Measurements from ENCODE around the gene CHRNA4.

CHRNA4 gene

DNA sequence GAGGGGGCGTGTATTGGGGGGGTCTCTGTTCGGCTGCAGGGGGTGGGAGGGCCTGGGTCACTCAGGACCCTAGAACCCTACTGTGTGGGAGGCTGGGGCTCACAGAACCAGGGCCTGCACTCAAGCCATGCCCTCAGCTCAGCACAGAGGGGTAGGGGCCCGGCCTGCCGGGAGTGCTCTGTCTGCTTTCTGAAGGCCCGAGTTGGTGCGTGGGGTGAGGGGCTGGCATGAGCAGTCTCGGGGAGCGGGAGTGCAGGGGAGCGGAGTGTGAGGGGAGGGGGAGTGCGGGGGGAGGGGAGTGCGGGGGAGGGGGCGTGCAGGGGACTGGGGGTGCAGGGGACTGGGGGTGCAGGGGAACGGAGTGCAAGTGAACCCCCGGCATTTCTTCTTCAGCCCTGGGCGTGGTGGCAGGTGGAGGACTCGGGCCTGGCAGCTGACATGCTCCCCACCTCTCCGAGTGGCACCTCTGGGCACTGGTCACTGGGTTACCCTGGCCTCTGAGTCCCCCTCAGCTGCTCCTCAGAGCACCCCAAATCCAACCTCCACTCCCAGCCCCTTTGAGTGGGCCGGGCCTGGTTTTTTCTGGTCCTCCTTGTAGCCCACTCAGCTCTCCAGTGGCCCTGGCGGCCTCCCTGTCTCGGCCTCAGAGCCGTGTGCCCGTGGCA, 67.1 kb downstream of the CHRNA4 start:
- Histone ChIP-seq H3K4me1 (ENCODE audit: insufficient read depth, low read length) (no peaks in the 10 kb centered on the region), H4K20me1 (ENCODE audit: insufficient read depth, low read length) (peaks cover 48% of the 10 kb centered on the region), H3K9me3 (ENCODE audit: insufficient read depth, low read length, severe bottlenecking) (no peaks in the 10 kb centered on the region), H3K27ac (ENCODE audit: low read length) (no peak overlapping the region), H2AFZ (ENCODE audit: low read depth, low read length) (no peak overlapping the region), H3K27me3 (ENCODE audit: insufficient read depth, low read length, poor library complexity) (peaks cover 10% of the 10 kb centered on the region), H3K79me2 (ENCODE audit: insufficient read depth, low read length) (no peaks in the 10 kb centered on the region), H3K9ac (ENCODE audit: low read depth, low read length) (no peak overlapping the region), H3K36me3 (ENCODE audit: insufficient read depth, low read length) (peaks cover 9% of the 10 kb centered on the region), H3K4me3 (ENCODE audit: low read depth in 1 of 2, low read length in 2 of 2) (no peak overlapping the region), H3K4me2 (ENCODE audit: insufficient read depth, low read length) (no peak overlapping the region)
- no peak for TF ChIP-seq EZH2 (IDR thresholded peaks at IDR 0.05; ENCODE audit: borderline replicate concordance, low read depth, low read length, severe bottlenecking)
- TF ChIP-seq, protein P1, sequence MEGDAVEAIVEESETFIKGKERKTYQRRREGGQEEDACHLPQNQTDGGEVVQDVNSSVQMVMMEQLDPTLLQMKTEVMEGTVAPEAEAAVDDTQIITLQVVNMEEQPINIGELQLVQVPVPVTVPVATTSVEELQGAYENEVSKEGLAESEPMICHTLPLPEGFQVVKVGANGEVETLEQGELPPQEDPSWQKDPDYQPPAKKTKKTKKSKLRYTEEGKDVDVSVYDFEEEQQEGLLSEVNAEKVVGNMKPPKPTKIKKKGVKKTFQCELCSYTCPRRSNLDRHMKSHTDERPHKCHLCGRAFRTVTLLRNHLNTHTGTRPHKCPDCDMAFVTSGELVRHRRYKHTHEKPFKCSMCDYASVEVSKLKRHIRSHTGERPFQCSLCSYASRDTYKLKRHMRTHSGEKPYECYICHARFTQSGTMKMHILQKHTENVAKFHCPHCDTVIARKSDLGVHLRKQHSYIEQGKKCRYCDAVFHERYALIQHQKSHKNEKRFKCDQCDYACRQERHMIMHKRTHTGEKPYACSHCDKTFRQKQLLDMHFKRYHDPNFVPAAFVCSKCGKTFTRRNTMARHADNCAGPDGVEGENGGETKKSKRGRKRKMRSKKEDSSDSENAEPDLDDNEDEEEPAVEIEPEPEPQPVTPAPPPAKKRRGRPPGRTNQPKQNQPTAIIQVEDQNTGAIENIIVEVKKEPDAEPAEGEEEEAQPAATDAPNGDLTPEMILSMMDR (IDR thresholded peaks at IDR 0.05; ENCODE audit: borderline replicate concordance, extremely low read depth, low read length, poor library complexity, severe bottlenecking): no peak
- DNase-seq (no peak), ATAC-seq (ENCODE audit: insufficient read depth, low read depth) (no peak)

GRCh38 chr20:63293456-63293855, 67.7 kb downstream of the CHRNA4 start:
- TF ChIP-seq EZH2 (IDR thresholded peaks at IDR 0.05; ENCODE audit: borderline replicate concordance, low read depth, low read length, severe bottlenecking): no peak
- TF ChIP-seq, protein P1 (IDR thresholded peaks at IDR 0.05; ENCODE audit: borderline replicate concordance, extremely low read depth, low read length, poor library complexity, severe bottlenecking): no peak
- Histone ChIP-seq H3K79me2 (ENCODE audit: insufficient read depth, low read length) (no peaks in the 10 kb centered on the region), H3K4me2 (ENCODE audit: insufficient read depth, low read length) (no peak overlapping the region), H3K4me3 (ENCODE audit: low read depth in 1 of 2, low read length in 2 of 2) (no peak overlapping the region), H3K36me3 (ENCODE audit: insufficient read depth, low read length) (peaks cover 15% of the 10 kb centered on the region), H3K9ac (ENCODE audit: low read depth, low read length) (no peak overlapping the region), H2AFZ (ENCODE audit: low read depth, low read length) (no peak overlapping the region), H3K27me3 (ENCODE audit: insufficient read depth, low read length, poor library complexity) (peaks cover 10% of the 10 kb centered on the region), H4K20me1 (ENCODE audit: insufficient read depth, low read length) (peaks cover 47% of the 10 kb centered on the region), H3K27ac (ENCODE audit: low read length) (no peak overlapping the region), H3K4me1 (ENCODE audit: insufficient read depth, low read length) (no peaks in the 10 kb centered on the region), H3K9me3 (ENCODE audit: insufficient read depth, low read length, severe bottlenecking) (no peaks in the 10 kb centered on the region)
- no peak for DNase-seq
- no peak for ATAC-seq (ENCODE audit: insufficient read depth, low read depth)
